Esophagus squamous epithelium (tissue), 4 donors: ENCODE measurements around the gene TSPAN5.

ENCODE experiments used
- CTCF ChIP-seq, 6 experiments: fragments of 450-650 bp in 4 of 6; fragments of 200-600 bp in 2 of 6; sonication (generic) in 2 of 6; IDR thresholded peaks; one replicate each; pipeline ENCODE4 v1.5.1; 2016 to 2019; ENCODE audit warnings: antibody characterized with exemption in 6 of 6, mild to moderate bottlenecking in 4 of 6, moderate library complexity in 4 of 6
- POLR2A ChIP-seq, 4 donors: fragments of 450-650 bp; IDR thresholded peaks; one replicate each; pipeline ENCODE4 v1.6.1; 2017; ENCODE audit warnings: antibody characterized with exemption in 4 of 4, mild to moderate bottlenecking in 4 of 4, moderate library complexity in 3 of 4

GRCh38 chr4:98517218-98518021 is 141.0 kb downstream of the TSPAN5 start:
- TF ChIP-seq CTCF (IDR thresholded peaks at IDR 0.05) (no peak), POLR2A (IDR thresholded peaks at IDR 0.05) (no peak)
